ENCODE results near the gene KAT2B.

KAT2B gene

DNA sequence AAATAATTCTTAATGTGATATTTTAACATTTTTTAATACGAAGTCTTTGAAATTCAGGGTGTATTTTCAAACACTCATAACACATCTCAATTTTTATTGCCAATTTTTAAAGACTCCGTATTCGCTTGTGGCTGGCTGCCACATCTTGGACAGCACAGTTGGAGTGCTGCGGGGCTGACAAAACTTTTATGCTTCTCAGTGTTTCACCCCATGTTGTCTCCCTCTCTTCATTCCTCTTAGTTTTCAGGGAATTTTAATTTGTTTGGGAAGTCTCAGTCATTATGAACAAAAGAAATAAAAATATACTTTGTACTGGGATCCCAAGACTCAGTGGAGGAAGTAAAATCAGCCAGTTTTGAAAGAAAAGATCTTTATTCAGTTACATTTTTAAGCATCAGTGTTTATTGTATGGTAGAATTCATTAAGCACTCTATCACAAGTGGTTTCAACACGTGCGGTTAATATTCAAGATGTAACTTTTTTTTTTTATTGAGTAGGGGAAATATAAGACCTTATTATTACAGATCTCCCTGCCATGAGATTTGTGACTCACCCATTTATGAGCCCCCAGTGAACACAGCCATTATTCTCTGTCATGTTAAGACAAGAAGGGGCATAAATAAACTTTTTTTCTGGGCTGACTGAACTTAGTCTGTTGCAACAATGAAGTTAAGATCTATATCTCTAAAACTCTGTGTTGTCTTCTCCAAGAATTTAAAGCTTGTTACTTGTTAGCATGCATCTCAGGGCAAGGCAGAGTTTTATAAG, 26.8 kb downstream of the KAT2B start:
- DNase-seq, result peak; percentile 55

DNA sequence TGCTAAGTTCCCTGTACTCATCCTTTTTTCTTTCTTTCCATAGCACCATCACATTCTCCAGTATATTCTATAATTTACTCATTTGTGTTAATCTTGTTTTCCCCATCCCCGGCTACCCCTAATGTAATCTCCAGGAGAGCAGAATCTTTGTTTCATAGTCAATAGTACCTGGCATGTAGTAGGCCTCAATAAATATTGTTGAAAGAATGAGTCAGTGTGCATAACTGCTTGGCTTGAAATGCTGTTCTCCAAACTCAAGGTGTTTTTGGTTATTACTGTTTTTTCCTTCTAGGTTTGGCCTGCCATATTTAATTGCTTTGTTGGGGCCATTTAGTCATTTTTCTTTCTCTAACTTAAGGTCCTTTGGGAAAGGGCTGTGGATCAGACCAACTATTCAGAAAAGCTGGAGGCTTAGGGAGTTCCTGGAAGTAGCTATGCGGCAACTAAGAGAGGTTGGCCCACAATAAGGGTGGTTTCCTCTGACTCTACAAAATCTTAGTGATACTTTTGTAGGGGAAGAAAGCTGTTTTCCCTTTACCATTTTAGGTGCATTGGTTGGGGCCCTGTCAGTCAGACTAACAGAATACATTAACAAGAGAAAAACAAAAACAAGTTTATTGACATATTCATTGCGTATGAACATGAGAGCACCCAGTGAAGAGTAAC, 28.4 kb downstream of the KAT2B start:
- no peak for DNase-seq

DNA sequence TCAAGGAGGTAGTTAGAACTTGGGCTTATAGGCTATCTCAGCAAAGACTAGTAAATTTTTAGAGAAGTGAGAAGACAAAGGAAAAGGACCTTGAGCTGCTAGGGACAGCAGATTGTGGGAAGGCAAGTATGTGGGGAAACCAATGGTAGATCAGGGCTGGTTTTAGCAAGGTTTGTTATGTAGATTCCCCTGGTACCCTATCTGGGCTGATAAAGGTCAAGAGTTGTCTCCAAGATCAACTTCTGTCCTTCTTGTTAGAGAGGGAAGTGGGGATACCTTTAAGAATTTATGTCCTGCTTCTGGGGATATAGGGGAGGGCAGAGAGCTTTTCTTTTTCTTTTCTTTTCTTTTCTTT, 28.9 kb downstream of the KAT2B start:
- no peak for DNase-seq

- no peak for DNase-seq
Observed at GRCh38 chr3:20071175-20071574, 30.9 kb downstream of the KAT2B start.

- no peak for DNase-seq
Observed at GRCh38 chr3:20072422-20072821, 32.2 kb downstream of the KAT2B start.

DNA sequence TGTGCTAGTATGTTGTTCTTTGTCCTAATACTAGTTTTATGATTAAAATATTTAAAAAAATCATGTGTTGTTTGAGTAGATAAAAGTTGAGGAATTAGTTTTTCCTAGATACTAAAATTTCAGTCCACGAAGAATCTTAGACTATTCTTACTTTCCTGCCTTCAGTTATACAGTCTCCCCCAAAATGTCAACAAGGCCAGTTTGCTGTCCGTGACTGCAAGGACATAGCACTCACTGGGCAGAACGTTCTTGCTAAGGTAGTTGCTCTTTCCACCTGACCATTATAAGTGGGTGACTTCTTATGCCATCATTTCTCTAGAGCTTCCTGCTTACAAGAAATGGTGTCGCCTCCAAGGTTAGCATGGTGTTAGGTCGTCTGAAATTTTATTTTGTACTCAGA, 32.8 kb downstream of the KAT2B start:
- no peak for DNase-seq

- no peak for DNase-seq
Observed at GRCh38 chr3:20073683-20074082, 33.4 kb downstream of the KAT2B start.

- peak; percentile 54 for DNase-seq
Observed at GRCh38 chr3:20074226-20075063, 34.2 kb downstream of the KAT2B start.

- DNase-seq, result no peak
Observed at GRCh38 chr3:20075197-20075596, 35.0 kb downstream of the KAT2B start.

DNA sequence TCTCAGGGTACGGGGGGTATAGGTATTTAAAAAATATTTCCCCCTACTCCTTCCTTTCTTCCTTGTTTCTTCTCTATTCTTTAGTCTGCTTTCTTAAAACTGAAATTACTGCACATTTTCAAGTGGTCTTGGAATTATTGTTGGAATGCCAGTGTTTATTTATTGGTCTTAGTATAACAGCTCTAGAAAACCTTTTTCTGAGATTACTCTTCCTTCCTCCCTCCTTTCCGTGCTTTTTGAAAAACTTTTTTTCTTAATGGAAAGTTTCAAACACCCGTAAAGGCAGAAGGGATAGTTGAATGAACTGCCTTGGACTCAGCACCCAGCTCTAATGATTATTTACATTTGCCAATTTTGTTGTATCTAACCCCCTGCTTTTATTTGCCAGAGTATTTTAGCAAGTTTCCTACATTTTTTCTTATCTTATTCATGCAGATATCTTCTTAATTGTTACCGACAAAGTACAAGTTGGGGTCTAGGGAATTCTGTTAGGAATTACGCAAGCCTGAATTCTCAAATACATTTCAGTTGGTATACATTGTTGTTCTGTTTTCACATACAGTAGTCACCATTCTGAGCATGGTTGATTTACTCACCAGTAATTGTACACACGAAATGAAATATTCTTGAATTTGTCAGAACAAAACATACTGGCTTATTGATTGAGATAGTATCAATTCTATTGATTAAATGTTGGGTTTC, 36.2 kb downstream of the KAT2B start:
- DNase-seq, result no peak

- no peak for DNase-seq
Observed at GRCh38 chr3:20077068-20077467, 36.8 kb downstream of the KAT2B start.

DNA sequence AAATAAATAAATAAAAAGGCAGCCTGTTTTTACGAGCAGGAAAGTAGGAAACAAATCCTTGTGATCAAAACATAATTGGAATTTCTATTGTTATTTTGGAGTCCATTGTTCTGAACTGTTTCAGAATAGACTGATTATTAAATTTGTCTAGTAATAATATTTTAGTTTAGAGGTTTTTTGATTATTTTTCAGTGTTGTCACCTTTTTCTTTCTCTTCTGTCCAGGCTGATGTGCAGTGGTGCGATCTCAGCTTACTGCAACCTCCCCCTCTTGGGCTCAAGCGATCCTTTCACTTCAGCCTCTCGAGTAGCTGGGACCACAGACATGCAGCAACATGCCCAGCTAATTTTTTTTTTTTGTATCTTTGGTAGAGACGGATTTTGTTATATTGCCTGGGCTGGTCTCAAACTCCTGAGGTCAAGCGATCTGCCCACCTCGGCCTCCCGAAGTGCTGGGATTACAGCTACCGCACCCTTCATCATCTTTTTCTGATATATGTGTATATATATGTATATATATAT, 38.0 kb downstream of the KAT2B start:
- no peak for DNase-seq

DNA sequence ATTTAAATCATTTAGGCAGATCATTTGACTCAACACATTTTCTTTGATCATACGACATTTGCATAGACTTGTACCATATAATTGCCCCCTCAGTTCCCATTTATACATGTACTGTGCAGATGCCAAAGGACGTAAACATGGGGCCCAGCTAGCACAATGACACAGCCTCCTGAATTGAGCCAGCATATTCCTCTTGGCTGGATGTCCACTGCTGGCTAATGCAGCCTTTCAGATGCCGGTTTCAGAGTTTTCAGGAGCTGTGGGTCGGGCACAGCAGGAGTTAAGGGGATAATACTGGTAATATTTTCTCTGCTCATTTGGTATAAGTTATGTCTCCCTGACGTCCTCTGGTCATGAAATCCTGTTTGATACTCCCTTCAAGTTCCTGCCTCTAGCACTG, 39.4 kb downstream of the KAT2B start:
- no peak for DNase-seq

- no peak for DNase-seq
Observed at GRCh38 chr3:20080956-20081554, 40.8 kb downstream of the KAT2B start.

- no peak for DNase-seq
Observed at GRCh38 chr3:20083253-20083652, 43.0 kb downstream of the KAT2B start.

GRCh38 chr3:20083953-20084352, 43.7 kb downstream of the KAT2B start:
- DNase-seq, result no peak

DNA sequence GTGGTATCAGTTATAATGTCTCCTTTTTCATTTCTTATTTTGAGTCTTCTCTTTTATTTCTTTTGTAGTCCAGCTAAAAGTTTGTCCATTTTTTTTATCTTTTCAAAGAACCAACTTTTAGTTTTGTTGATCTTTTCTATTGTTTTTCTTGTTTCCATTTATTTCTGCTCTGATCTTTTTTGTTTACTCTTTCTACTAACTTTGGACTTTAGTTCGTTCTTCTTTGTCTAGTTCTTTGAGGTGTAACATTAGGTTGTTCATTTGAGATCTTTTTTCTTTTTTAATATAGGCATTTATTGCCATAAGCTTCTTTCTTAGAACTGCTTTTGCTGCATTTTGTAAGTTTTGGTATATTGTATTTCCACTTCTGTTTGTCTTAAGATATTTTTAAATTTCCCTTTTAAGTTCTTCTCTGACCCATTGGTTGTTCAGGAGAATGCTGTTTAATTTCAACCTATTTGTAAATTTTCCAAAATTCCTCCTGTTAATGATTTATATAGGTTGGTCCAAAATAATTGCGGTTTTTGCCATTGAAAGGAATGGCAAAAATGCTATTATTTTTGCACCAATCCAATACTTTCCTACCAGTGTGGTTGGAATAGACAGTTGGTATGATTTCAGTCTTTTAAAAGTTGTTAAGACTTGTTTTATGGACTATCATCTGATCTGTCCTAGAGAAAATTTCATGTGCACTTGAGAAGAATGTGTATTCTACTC, 51.2 kb downstream of the KAT2B start:
- no peak for DNase-seq

DNA sequence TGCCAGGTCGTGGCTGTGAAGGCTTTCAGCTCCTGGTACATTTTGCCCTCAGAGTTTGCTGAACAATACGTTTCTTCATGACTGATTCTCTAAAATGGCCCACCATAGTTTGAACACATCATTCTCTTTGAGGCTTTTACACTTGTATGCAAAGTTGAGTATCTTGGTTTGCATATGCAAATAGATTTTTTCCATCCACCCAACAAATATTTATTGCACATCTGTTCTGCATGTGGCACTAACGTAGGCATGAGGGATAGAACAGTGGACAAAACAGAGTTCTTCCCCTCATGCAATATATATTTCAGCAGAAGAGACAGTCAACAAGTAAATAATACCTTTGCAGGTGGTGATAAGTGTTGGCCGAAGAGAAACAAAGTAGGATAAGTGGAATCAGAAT, 55.2 kb downstream of the KAT2B start:
- DNase-seq, result no peak

GRCh38 chr3:20096135-20096685, 56.0 kb downstream of the KAT2B start:
- no peak for DNase-seq

DNA sequence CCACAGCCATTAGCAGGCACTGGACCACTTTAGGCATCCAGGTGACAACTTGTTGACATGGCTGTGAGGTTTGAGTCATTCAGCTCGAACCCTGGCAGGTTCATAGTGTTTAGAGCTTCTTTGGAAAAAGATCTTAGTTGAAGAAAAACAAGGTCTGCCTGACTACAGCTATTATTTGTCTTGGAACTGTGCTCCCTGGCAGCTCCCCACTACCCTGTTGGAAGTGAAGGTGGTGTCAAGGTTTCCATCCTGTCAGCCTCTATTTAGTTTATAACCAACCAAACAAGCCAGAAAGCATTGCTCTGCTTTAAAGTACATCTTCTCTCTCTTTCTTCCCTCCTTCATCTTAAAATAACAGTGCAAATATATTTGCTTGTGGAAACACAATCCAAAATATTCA, 56.8 kb downstream of the KAT2B start:
- DNase-seq, result no peak

GRCh38 chr3:20099060-20099459, 58.8 kb downstream of the KAT2B start:
- no peak for DNase-seq

GRCh38 chr3:20100151-20100550, 59.9 kb downstream of the KAT2B start:
- DNase-seq, result no peak

Data from fibroblast of upper back skin (primary cell).